HepG2 (cell line): ENCODE results near the gene MYO7A.

Experiments
- EZH2 ChIP-seq: conservative IDR thresholded peaks from 2 replicates; pipeline ENCODE4 v1.6.1; 2012; ENCODE audit warnings: mild to moderate bottlenecking, low read depth, low read length, moderate library complexity
- GABPB1 ChIP-seq: IDR thresholded peaks from 2 replicates; pipeline ENCODE4 v1.6.1; 2016; ENCODE audit warnings: mild to moderate bottlenecking, missing genetic modification reagents, moderate library complexity, missing compliant biosample characterization
- MBD4 ChIP-seq: IDR thresholded peaks from 2 replicates; pipeline ENCODE4 v1.6.1; 2012; ENCODE audit warnings: low read length, inconsistent platforms, borderline replicate concordance
- NBN ChIP-seq: fragments of 450-650 bp; conservative IDR thresholded peaks from 2 replicates; pipeline ENCODE4 v1.6.1; 2017
- TCF12 ChIP-seq, 2 experiments: fragments of 450-650 bp in 1 of 2; sonication (generic) in 1 of 2; formaldehyde crosslinking in 1 of 2; IDR thresholded peaks; 2 replicates each; pipeline versions ENCODE4 v1.6.1 to v1.8.0; 2017 to 2022; ENCODE audit warnings: antibody characterized with exemption in 1 of 2, mild to moderate bottlenecking in 1 of 2, missing genetic modification reagents in 1 of 2, moderate library complexity in 1 of 2
- ZBTB1 ChIP-seq: sonication (generic); formaldehyde crosslinking; IDR thresholded peaks from 2 replicates; pipeline ENCODE4 v1.4.0; 2020; ENCODE audit warnings: missing genetic modification reagents, borderline replicate concordance
- ZNF225 ChIP-seq: sonication (generic); formaldehyde crosslinking; IDR thresholded peaks from 2 replicates; pipeline ENCODE4 v1.4.0; 2020; ENCODE audit warnings: mild to moderate bottlenecking, missing genetic modification reagents
- ZNF24 ChIP-seq: fragments of 450-650 bp; IDR thresholded peaks from 2 replicates; pipeline ENCODE4 v1.6.1; 2017; ENCODE audit warnings: antibody characterized with exemption, mild to moderate bottlenecking
- ZNF550 ChIP-seq: sonication (generic); formaldehyde crosslinking; IDR thresholded peaks from 2 replicates; pipeline ENCODE4 v1.4.0; 2020; ENCODE audit warnings: mild to moderate bottlenecking, missing genetic modification reagents, borderline replicate concordance
- TF ChIP-seq, protein P1 (sequence below): sonication (generic); formaldehyde crosslinking; IDR thresholded peaks from 2 replicates; pipeline ENCODE4 v1.5.0; 2020; ENCODE audit warnings: mild to moderate bottlenecking, missing genetic modification reagents, moderate library complexity
- TF ChIP-seq, protein P2 (sequence below), 2 experiments: sonication (generic) in 1 of 2; formaldehyde crosslinking in 1 of 2; IDR thresholded peaks; 2 replicates each; pipeline versions ENCODE4 v1.5.1 to v1.6.1; 2011 to 2020; ENCODE audit warnings: borderline replicate concordance in 1 of 2, low read depth in 1 of 2, low read length in 1 of 2, mild to moderate bottlenecking in 1 of 2, missing genetic modification reagents in 1 of 2, moderate library complexity in 1 of 2

DNA sequence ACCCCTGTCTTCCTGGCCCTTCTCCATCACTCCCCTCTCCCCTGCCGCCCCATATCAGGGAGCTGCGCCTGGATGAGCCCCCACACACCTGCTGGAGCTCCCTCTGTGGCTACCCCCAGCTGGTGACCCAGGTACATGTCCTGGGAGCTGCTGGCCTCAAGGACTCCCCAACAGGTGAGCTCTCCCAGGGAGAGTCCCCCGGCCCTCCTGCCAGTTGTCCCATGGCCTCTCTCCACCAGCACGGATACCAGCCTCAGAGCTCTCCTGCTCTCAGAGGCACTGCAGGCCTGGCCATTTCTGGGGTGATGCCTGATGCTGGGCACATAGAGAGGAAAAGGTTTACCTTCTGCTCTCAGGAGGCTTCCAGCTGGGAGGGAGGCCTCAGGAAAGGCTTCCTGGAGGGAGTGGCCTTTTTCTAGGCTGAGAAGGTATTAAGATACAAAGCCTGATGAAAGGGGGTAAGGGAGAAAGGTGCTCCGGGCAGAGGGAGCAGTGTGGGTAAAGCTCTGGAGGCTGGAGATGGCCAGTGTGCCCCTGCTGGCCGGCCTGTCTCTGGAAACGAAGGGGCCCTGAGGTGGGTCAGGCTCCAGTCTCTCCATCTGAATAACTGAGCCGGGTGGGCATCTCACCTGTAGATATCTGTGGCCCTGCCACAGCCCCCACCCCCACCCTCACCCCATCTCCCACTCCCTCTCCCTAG is 6.0 kb upstream of the MYO7A start:
- TF ChIP-seq ZNF24 (no peak), ZNF550 (CRISPR knock-in tag) (no peak), MBD4 (no peak), TCF12 (IDR thresholded peaks at IDR 0.05) (no peak), TCF12 (CRISPR knock-in tag; IDR thresholded peaks at IDR 0.05) (no peak), NBN (no peak), ZBTB1 (CRISPR knock-in tag) (no peak), GABPB1 (CRISPR knock-in tag) (no peak), EZH2 (no peak), ZNF225 (CRISPR knock-in tag) (no peak)
- TF ChIP-seq, protein P1, sequence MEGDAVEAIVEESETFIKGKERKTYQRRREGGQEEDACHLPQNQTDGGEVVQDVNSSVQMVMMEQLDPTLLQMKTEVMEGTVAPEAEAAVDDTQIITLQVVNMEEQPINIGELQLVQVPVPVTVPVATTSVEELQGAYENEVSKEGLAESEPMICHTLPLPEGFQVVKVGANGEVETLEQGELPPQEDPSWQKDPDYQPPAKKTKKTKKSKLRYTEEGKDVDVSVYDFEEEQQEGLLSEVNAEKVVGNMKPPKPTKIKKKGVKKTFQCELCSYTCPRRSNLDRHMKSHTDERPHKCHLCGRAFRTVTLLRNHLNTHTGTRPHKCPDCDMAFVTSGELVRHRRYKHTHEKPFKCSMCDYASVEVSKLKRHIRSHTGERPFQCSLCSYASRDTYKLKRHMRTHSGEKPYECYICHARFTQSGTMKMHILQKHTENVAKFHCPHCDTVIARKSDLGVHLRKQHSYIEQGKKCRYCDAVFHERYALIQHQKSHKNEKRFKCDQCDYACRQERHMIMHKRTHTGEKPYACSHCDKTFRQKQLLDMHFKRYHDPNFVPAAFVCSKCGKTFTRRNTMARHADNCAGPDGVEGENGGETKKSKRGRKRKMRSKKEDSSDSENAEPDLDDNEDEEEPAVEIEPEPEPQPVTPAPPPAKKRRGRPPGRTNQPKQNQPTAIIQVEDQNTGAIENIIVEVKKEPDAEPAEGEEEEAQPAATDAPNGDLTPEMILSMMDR (CRISPR knock-in tag), result no peak
- TF ChIP-seq, protein P2, sequence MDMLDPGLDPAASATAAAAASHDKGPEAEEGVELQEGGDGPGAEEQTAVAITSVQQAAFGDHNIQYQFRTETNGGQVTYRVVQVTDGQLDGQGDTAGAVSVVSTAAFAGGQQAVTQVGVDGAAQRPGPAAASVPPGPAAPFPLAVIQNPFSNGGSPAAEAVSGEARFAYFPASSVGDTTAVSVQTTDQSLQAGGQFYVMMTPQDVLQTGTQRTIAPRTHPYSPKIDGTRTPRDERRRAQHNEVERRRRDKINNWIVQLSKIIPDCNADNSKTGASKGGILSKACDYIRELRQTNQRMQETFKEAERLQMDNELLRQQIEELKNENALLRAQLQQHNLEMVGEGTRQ (IDR thresholded peaks at IDR 0.05; ENCODE audit: low read depth, low read length), result no peak
- TF ChIP-seq, protein P2 (CRISPR knock-in tag; IDR thresholded peaks at IDR 0.05; ENCODE audit: borderline replicate concordance), result no peak
